GM12878 (cell line): ENCODE results near the gene TGFBR3. TPM values are rescaled to one million over a fixed set of nuclear protein-coding genes. Genes with fewer than 3 reads are reported as not detected.

Experiments
- ATAC-seq: fragments of 200-7000 bp; cut with Tn5 transposase; 3 replicates; pipeline ENCODE4 v1.9.1; 2020; ENCODE audit warnings: mild to moderate bottlenecking, moderate library complexity
- BruUV-seq: library from RNA; stranded (reverse); fragments of 400-500 nt; replicated peaks from 2 replicates; lab custom pipeline; 2021; lab: Mats Ljungman, UMichigan
- CTCF ChIA-PET: fragments of 300-600 bp; sonication (Branson Sonifier 250); formaldehyde crosslinking; extraction: SDS; loops from one replicate; lab custom pipeline; 2021; ENCODE audit warnings: inconsistent platforms; lab: Yijun Ruan, JAX
- POLR2A ChIA-PET: fragments of 350-600 bp; formaldehyde crosslinking; extraction: SDS; loops from one replicate; lab custom pipeline; 2021; ENCODE audit warnings: inconsistent platforms; lab: Charles Lee
- RAD21 ChIA-PET: fragments of 300-600 bp; sonication (Branson Sonifier 250); formaldehyde crosslinking; loops from one replicate; lab custom pipeline; 2023; ENCODE audit warnings: antibody characterized with exemption; ENCODE audit not compliant: unreplicated experiment; lab: Charles Lee
- SMC1A ChIA-PET: fragments of 300-600 bp; sonication (Branson Sonifier 250); formaldehyde crosslinking; loops from one replicate; lab custom pipeline; 2023; ENCODE audit not compliant: unreplicated experiment, uncharacterized antibody; lab: Charles Lee
- DNase-seq: peaks from one replicate; pipeline ENCODE4 v3.0.0-alpha.2; 2011; ENCODE audit warnings: low read depth, low spot score
- FAIRE-seq: peaks from 3 replicates; lab custom pipeline; 2011; peaks lifted over from hg19 to GRCh38; lab: Jason Lieb, UNC
- H2AFZ ChIP-seq: 2 replicates; pipeline ENCODE4 v1.6.0; 2011; ENCODE audit warnings: low read depth, low read length, control low read depth; ENCODE audit not compliant: control insufficient read depth
- H3K27ac ChIP-seq: 2 replicates; pipeline ENCODE4 v1.5.1; 2011; ENCODE audit warnings: control low read depth; ENCODE audit not compliant: control insufficient read depth, insufficient read depth
- H3K27me3 ChIP-seq, 2 experiments: replicated peaks in 1 of 2; 2 replicates each; pipeline versions ENCODE4 v1.6.0 to v1.6.1; 2011; ENCODE audit warnings: low read length in 1 of 2; ENCODE audit not compliant: control insufficient read depth in 2 of 2, insufficient read depth in 2 of 2
- H3K36me3 ChIP-seq, 2 experiments: 2 replicates each; pipeline ENCODE4 v1.5.1; 2011; ENCODE audit warnings: low read length in 1 of 2; ENCODE audit not compliant: control insufficient read depth in 2 of 2, insufficient read depth in 2 of 2
- H3K4me1 ChIP-seq: 2 replicates; pipeline ENCODE4 v1.6.1; 2011; ENCODE audit warnings: mild to moderate bottlenecking, low read length, moderate library complexity, mixed read lengths; ENCODE audit not compliant: control insufficient read depth, insufficient read depth
- H3K4me2 ChIP-seq: 2 replicates; pipeline ENCODE4 v1.6.0; 2011; ENCODE audit warnings: control low read depth; ENCODE audit not compliant: control insufficient read depth, insufficient read depth
- H3K4me3 ChIP-seq: fragments of 200-600 bp; sonication (generic); 2 replicates; pipeline ENCODE4 v1.5.1; 2016
- H3K79me2 ChIP-seq: 2 replicates; pipeline ENCODE4 v1.6.0; 2011; ENCODE audit warnings: low read length; ENCODE audit not compliant: control insufficient read depth, insufficient read depth
- H3K9ac ChIP-seq: 2 replicates; pipeline ENCODE4 v1.8.0; 2011; ENCODE audit warnings: low read length, control low read depth, mixed read lengths; ENCODE audit not compliant: control insufficient read depth, insufficient read depth
- H3K9me3 ChIP-seq: replicated peaks from 3 replicates; pipeline ENCODE4 v1.5.1; 2011; ENCODE audit warnings: mild to moderate bottlenecking, low read length; ENCODE audit not compliant: control insufficient read depth, insufficient read depth
- H4K20me1 ChIP-seq: 2 replicates; pipeline ENCODE4 v1.6.0; 2011; ENCODE audit not compliant: control insufficient read depth, insufficient read depth
- ASH2L ChIP-seq: fragments of 300-600, 200-600 bp; sonication (generic); IDR thresholded peaks from 2 replicates; pipeline ENCODE4 v1.6.1; 2017; ENCODE audit warnings: low read depth, mild to moderate bottlenecking, borderline replicate concordance
- CBX3 ChIP-seq: fragments of 200-600 bp; sonication (generic); IDR thresholded peaks from 2 replicates; pipeline ENCODE4 v1.6.1; 2016; ENCODE audit warnings: low read depth, borderline replicate concordance
- E4F1 ChIP-seq: fragments of 450-650 bp; IDR thresholded peaks from 2 replicates; pipeline ENCODE4 v1.6.1; 2018; ENCODE audit warnings: borderline replicate concordance, mild to moderate bottlenecking; ENCODE audit not compliant: partially characterized antibody
- EED ChIP-seq: sonication (generic); IDR thresholded peaks from 2 replicates; pipeline ENCODE4 v1.6.1; 2016; ENCODE audit warnings: antibody characterized with exemption, low read depth
- GABPA ChIP-seq: IDR thresholded peaks from 2 replicates; pipeline ENCODE4 v1.6.1; 2014; ENCODE audit warnings: antibody characterized with exemption, low read depth, mild to moderate bottlenecking, inconsistent platforms
- JUND ChIP-seq: IDR thresholded peaks from 2 replicates; pipeline ENCODE4 v1.6.1; 2012; ENCODE audit warnings: low read depth, mild to moderate bottlenecking, low read length, improper control_type of control experiment, moderate library complexity
- NR2C1 ChIP-seq: fragments of 450-650 bp; IDR thresholded peaks from 2 replicates; pipeline ENCODE4 v1.6.1; 2017; ENCODE audit warnings: antibody characterized with exemption, mild to moderate bottlenecking, moderate library complexity
- POLR2AphosphoS5 ChIP-seq: IDR thresholded peaks from 2 replicates; pipeline ENCODE4 v1.6.1; 2011; ENCODE audit warnings: mild to moderate bottlenecking, low read length, inconsistent platforms
- POU2F2 ChIP-seq: IDR thresholded peaks from 3 replicates; pipeline ENCODE4 v1.6.1; 2011; ENCODE audit warnings: low read depth, mild to moderate bottlenecking, low read length, borderline replicate concordance
- RFX5 ChIP-seq: IDR thresholded peaks from 2 replicates; pipeline ENCODE4 v1.6.1; 2011; ENCODE audit warnings: low read depth, low read length, improper control_type of control experiment
- SPI1 ChIP-seq: IDR thresholded peaks from 2 replicates; pipeline ENCODE4 v1.6.1; 2011; ENCODE audit warnings: low read depth, mild to moderate bottlenecking, low read length, moderate library complexity, borderline replicate concordance; ENCODE audit not compliant: insufficient read depth
- ZNF24 ChIP-seq: fragments of 450-650 bp; IDR thresholded peaks from 2 replicates; pipeline ENCODE4 v1.6.1; 2017; ENCODE audit warnings: antibody characterized with exemption, mild to moderate bottlenecking
- WGBS: methylation state at CpG from one replicate; pipeline ENCODE4 v1.1.6; 2016; ENCODE audit warnings: low lambda C conversion rate; ENCODE audit not compliant: insufficient replicate concordance, insufficient coverage; ENCODE audit errors: missing lambda C conversion rate; 5-methylcytosine and 5-hydroxymethylcytosine counted together
- in situ Hi-C: fragments of 300-500 bp; cut with MboI; formaldehyde crosslinking; loops from 9 replicates; pipeline ENCODE4 v1.14.3; 2018; ENCODE audit warnings: mixed read lengths
- intact Hi-C: fragments of 100-400 bp; cut with micrococcal nuclease; formaldehyde crosslinking; loops from one replicate; pipeline ENCODE4 v1.14.2; 2022; ENCODE audit not compliant: unreplicated experiment
- polyA plus RNA-seq, 11 experiments: library from polyadenylated mRNA; depleted of rRNA in 4 of 11; unstranded in 6 of 11; stranded (reverse) in 5 of 11; fragments of >200 nt; fragmentation: Nextera tagmentation in 4 of 11; fragmentation: Illumina TruSeq in 1 of 11; extraction: Ambion mirVana in 4 of 11; extraction: Trizol in 1 of 11; gene quantifications; 1 replicate in 1 of 11; 2 replicates in 10 of 11; pipeline versions ENCODE4 v1.2.1 to v1.2.3, GENCODE V29; 2011 to 2016; ENCODE audit warnings: inconsistent platforms in 2 of 11, missing spikeins in 2 of 11, low read depth in 1 of 11
- total RNA-seq, 4 experiments: library from RNA; depleted of rRNA in 3 of 4; stranded (reverse); fragments of >200 nt in 3 of 4; fragmentation: Illumina TruSeq in 1 of 4; extraction: Trizol in 1 of 4; gene quantifications; 2 replicates each; pipeline versions ENCODE4 v1.2.1 to v1.2.3, GENCODE V29; 2013 to 2021

TGFBR3 gene
- total and polyA plus RNA-seq, 10 of the 15 experiments (the other 5 are each of a cell fraction or from before 2014, with no cell fraction given): 2.7 to 16.5 (median 12.6) TPM

GRCh38 chr1:91864017-91864700, 21.8 kb downstream of the TGFBR3 start:
- H3K27ac ChIP-seq: no peak overlapping the region
- no peak overlapping the region for H3K9ac ChIP-seq
- BruUV-seq: no TSS peak
- H3K4me2 ChIP-seq: no peak overlapping the region
- no peak for TF ChIP-seq CBX3
- no peak for TF ChIP-seq POU2F2
- TF ChIP-seq SPI1: 0 out of 2 replicates have a peak, but pooled peaks have one; percentile 18
- TF ChIP-seq EED: 0 out of 2 replicates have a peak, but pooled peaks have one; percentile 21
- no peak for TF ChIP-seq POLR2AphosphoS5
- TF ChIP-seq NR2C1: no peak
- no peak for TF ChIP-seq ASH2L
- no peak for TF ChIP-seq ZNF24
- no peak for TF ChIP-seq E4F1
- TF ChIP-seq GABPA: no peak
- TF ChIP-seq RFX5: no peak
- TF ChIP-seq JUND: no peak
- WGBS: 73% methylated on average over 5 of the region's 5 CpGs
- no peak for FAIRE-seq
- no peak overlapping the region for H2AFZ ChIP-seq
- no peaks in the 10 kb centered on the region for H3K36me3 ChIP-seq
- no peak for DNase-seq
- CTCF ChIA-PET: no interaction called here
- POLR2A ChIA-PET: interaction anchor here (0.5 kb wide), 1 partner anchor 372 kb away, joined by 4 read pairs; no protein-coding TSS in a partner anchor
- intact Hi-C loops: no loop called here
- H4K20me1 ChIP-seq: no peaks in the 10 kb centered on the region
- no peak overlapping the region for H3K4me3 ChIP-seq
- SMC1A ChIA-PET: no interaction called here
- no peaks in the 10 kb centered on the region for H3K79me2 ChIP-seq
- in situ Hi-C loops: no loop called here
- ATAC-seq: peak; percentile 42; the same call in 2 of the 3 replicates
- H3K27me3 ChIP-seq: no peaks in the 10 kb centered on the region
- no peaks in the 10 kb centered on the region for H3K9me3 ChIP-seq
- RAD21 ChIA-PET: interaction anchor here (0.7 to 1.1 kb wide), 2 partner anchors 19 to 351 kb away, joined by 3 read pairs; no protein-coding TSS in a partner anchor
- H3K4me1 ChIP-seq: no peaks in the 10 kb centered on the region
